NCI-H2107 treated with DMSO at 0.1 percent for 48 hours (cell line): ENCODE data around the gene STPG1.

Experiments
- DNase-seq: peaks from one replicate; lab custom pipeline; 2025; ENCODE audit not compliant: unreplicated experiment; lab: John Stamatoyannopoulos, UW

STPG1 gene

GRCh38 chr1:24373710-24374109, 39.9 kb downstream of the STPG1 start:
- no peak for DNase-seq

- no peak for DNase-seq
Observed at GRCh38 chr1:24373044-24373443, 40.5 kb downstream of the STPG1 start.

GRCh38 chr1:24369801-24370200, 43.8 kb downstream of the STPG1 start:
- no peak for DNase-seq

GRCh38 chr1:24369199-24369598, 44.4 kb downstream of the STPG1 start:
- no peak for DNase-seq

- no peak for DNase-seq
Observed at GRCh38 chr1:24366707-24367106, 46.9 kb downstream of the STPG1 start.

- no peak for DNase-seq
Observed at GRCh38 chr1:24364975-24365678, 48.5 kb downstream of the STPG1 start.

GRCh38 chr1:24364605-24364974, 49.0 kb downstream of the STPG1 start:
- DNase-seq: no peak

GRCh38 chr1:24363994-24364393, 49.6 kb downstream of the STPG1 start:
- DNase-seq: no peak

GRCh38 chr1:24362982-24363614, 50.5 kb downstream of the STPG1 start:
- DNase-seq: no peak

GRCh38 chr1:24362396-24362795, 51.2 kb downstream of the STPG1 start:
- DNase-seq: no peak

GRCh38 chr1:24361811-24362210, 51.8 kb downstream of the STPG1 start:
- no peak for DNase-seq

- DNase-seq: no peak
Observed at GRCh38 chr1:24360681-24361080, 52.9 kb downstream of the STPG1 start.

- no peak for DNase-seq
Observed at GRCh38 chr1:24357038-24357437, 56.5 kb downstream of the STPG1 start.

- no peak for DNase-seq
Observed at GRCh38 chr1:24355466-24355865, 58.1 kb downstream of the STPG1 start.

GRCh38 chr1:24353292-24353891, 60.2 kb downstream of the STPG1 start:
- DNase-seq: no peak

- no peak for DNase-seq
Observed at GRCh38 chr1:24351918-24352627, 61.5 kb downstream of the STPG1 start.

- no peak for DNase-seq
Observed at GRCh38 chr1:24351247-24351646, 62.3 kb downstream of the STPG1 start.

- no peak for DNase-seq
Observed at GRCh38 chr1:24349891-24350290, 63.7 kb downstream of the STPG1 start.

GRCh38 chr1:24348196-24348595, 65.4 kb downstream of the STPG1 start:
- DNase-seq: no peak

GRCh38 chr1:24347159-24347934, 66.2 kb downstream of the STPG1 start:
- no peak for DNase-seq

- no peak for DNase-seq
Observed at GRCh38 chr1:24345334-24345733, 68.2 kb downstream of the STPG1 start.
